8988T (cell line): ENCODE data around the gene EIF3A.

Experiments
- DNase-seq: peaks from one replicate; pipeline ENCODE4 v3.0.0; 2011

The EIF3A gene

DNA sequence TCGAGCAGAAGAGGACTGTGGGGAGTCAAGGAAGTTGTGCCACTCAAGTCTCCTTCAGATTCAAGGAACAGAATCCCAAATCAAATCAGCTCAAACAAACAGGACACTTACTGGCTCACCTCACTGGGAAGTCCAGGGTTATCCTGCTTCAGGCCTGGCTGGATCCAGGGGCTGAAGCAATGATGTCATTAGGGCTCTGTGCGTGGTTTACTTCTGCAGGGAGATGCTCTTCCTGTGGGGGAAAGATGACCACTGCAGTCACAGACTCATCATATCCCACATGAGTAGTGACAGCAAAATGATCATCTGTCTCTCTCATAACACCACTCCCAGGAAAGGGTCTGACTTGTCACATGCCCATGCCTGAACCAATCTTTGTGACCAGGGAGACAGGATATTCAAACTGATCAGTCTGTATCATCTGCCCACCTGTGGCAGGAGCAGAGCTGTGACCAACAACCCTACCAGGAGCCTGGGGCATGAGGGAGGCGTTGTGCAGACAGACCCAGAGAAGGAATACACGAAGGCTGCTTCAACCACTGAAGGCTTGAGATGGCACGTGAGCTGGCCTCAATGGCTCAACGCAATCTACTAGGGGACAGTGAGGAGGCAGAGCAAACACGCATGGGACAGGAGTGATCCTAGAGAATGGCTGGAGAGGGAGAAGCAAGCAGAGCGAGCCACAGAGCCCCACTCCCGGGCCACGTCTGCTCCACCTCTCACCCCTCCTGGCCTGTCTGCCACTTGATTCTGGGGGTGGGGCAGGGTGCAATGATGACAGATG lies 78.7 kb downstream of the EIF3A start:
- DNase-seq: no peak

DNA sequence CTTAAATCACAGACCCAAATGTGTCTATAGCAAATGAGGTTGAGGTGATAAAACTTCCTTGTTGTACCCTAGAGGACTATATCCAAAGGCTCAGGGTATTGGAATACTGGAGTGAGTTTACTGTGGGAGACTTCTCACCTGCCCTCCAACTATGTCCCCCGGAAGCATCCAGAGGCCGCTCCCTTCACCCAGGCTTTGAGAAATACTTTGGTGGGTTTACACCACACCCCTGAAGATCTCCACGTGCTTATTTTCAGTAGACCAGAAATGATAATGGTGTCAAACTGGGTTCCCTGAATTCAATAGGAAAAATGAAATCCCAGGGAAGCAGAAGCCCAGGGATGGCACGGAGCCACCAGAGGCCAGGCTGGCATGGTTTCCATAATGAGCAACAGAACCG lies 82.4 kb downstream of the EIF3A start:
- DNase-seq: no peak

DNA sequence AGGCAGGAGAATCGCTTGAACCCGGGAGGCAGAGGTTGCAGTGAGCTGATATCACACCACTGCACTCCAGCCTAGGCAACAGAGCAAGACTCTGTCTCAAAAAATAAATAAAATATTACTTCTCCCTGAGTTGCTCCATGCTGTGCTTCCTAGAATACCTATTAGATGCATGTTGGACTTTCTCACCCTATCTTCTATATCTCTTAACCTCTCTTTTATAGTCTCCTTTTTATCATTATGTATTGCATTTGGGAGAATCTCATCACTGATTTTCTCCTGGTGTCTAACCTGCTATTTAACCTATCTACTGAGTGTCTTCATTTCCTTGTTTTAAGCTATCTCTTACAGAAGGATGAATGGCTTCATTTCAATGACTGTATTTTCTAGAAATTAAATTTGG lies 83.2 kb downstream of the EIF3A start:
- DNase-seq: no peak

DNA sequence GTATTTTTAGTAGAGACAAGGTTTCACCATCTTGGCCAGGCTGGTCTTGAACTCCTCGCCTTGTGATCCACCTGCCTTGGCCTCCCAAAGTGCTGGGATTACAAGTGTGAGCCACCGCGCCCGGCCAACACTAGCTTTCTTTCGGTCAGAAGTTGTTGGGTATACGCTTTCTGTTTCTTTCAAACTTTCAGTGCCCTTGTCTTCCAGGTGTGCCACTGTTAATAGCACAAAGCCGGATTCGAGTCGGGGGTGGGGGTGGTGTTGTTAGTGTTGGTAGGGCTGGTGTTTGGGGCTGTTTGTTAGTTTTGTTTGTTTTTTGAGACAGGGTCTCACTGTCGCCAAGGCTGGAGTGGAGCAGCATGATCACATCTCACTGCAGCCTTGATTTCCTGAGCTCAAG lies 84.9 kb downstream of the EIF3A start:
- no peak for DNase-seq

- DNase-seq: no peak
Measured at GRCh38 chr10:118994321-118994720, 86.3 kb downstream of the EIF3A start.

GRCh38 chr10:118993214-118993613 lies 87.4 kb downstream of the EIF3A start:
- no peak for DNase-seq

DNA sequence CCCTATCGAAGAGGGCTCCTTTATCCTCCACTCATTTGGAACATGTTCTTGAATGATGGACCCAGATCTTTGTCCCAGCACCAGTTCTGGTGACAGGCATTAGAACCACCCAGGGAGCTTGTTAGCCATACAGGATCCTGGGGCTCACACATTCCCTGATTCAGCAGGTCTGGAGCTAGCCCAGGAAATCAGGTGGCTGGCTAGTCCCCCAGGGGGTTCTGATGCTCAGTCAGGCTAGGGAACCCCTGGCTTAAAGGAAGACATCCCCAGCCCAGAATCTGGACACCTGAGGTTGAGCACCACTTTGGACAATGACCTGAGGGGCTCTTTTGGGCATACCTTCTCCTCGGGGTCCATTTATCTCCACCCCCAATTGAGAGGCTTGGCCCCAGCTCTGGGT lies 88.1 kb downstream of the EIF3A start:
- DNase-seq: no peak

GRCh38 chr10:118990326-118990725 lies 90.3 kb downstream of the EIF3A start:
- DNase-seq: no peak

DNA sequence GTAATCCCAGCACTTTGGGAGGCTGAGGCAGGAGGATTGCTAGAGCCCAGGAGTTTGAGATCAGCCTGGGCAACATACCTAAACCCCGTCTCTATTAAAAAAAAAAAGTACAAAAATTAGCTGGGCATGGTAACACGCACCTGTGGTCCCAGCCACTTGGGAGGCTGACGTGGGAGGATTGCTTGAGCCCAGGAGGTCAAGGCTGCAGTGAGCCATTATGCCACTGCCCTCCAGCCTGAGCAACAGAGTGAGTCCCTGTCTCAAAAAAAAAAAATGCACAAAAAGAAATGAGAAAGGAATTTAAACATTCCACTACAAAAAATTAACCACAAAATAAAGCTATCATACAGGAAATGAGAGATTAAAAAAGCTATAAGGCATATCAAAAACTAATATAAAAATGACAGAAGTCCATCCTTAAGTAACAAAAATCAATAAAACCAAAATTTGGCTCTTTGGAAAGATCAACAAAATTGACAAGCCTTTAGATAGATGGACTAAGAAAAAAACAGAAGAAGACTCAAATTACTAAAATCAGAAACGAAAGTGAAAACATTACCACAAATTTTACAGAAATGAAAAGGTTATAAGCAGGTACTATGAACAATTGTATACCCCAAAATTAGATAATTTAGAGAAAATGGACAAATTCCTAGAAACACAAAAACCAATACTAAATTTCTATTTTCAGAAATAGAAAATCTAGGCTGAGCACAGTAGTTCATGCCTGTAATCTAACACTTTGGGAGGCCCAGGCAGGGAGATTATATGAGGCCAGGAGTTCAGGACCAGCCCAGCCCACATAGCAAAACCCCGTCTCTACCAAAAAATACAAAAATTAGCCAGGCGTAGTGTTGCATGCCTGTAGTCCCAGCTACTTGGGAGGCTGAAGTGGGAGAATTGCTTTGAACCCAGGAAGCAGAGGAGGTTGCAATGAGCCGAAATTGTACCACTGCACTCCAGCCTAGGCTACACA lies 93.5 kb downstream of the EIF3A start:
- no peak for DNase-seq

DNA sequence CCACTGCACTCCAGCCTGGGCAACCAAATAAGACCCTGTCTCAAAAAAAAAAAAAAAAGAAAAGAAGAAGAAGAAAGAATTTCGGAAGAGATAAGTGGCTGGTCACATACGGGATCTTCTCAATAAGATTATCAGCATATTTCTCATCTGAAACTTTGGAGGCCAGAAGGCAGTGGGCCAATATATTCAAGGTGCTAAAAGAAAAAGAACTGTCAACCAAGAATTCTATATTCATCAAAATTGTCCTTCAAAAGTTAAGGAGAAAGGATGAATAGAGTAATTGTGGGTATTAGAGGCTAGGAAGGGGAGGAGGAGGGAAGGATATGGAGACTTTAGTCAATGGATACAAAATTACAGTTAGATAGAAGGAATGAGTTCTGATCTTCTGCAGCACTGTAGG lies 95.0 kb downstream of the EIF3A start:
- no peak for DNase-seq
